Measurements from ENCODE around the gene RNF6.
"Not testable (repeated sequence)": the region's sequence is repeated elsewhere in the genome, so short reads cannot be mapped to it uniquely, and the experiment has no call there.

The RNF6 gene

DNA sequence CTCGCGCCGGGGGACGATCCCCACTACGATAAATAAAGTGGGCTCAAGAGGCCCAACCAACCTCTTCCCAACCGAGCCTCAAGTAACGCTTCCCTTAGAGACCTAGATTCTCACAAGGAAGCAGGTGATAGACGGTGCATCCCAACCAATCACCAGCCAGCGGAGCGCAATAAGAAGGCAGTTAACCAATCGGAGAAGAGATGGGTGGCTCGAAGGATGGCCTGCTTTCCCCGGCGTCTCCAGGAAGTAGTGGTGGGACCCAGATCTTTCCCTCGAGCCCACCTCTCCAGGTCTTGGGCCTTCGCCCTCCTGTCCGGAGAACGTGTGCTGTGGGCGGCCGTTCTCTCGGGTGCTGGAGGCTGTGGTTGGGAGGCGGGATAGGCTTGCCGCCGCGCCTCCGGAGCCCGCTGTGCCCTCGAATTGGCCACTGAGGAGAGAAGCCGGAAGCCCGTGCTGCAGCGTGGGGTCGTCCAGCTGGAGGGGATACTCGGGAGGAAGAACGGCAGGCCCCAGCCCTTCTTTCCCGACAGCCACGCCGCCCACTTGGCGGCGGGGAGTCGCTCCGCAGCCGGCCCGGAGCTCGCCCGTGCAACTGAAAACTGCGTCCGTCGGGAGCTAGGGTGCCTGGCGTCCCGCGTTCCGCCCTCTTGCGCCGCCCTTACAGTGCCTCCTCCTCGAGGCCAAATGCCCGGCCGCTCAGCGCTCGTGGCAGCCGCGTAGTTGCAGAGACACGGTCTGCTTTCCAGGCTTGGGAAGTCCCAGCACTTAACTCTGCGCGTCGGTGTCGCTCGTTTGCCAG lies at the start of gene RNF6:
Gene RNF6 (minus strand): TSS at position 594 of the 799 bp plus-strand sequence. CDS start 2,665 bp downstream, outside the sequence.
- peak; percentile 75 to 80 for DNase-seq (ENCODE audit: low read depth in 2 of 2)

DNA sequence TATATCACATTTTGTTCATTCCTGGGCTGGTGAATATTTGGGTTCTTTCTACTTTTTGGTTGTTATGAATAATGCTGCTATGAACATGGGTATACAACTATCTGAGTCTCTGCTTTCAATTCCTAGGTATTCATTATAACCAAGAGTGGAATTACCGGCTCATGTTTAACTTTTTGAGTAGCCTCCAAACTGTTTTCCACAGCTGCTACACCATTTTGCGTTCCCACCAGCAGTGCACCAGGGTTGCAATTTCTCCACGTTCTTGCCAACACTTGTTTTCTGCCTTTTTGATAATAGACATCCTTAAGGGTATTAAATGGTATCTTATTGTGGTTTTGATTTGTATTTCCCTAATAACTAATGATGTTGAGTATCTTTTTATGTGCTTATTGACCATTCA lies 48.6 kb upstream of the RNF6 start:
- no peak for DNase-seq (ENCODE audit: low read depth in 2 of 2)

DNA sequence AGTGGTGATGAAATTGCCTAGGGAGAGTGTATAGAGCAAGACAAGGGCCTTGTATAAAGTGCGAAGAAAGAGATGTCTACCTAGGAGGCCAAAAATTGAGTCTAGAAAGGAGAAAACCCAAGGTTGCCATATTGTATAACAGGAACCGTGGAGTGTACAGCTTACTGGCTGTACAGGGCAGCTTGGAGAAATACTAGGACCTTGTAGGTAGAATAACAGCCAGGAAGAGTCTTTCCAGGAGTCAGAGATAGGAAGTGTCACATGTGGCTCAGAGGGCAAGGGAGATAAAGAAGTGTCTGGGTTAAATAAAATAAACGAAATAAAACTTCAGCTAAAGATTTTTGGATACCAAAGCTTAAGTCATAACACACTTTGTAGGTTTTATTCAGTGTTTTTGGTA lies 44.2 kb upstream of the RNF6 start:
- no peak for DNase-seq (ENCODE audit: low read depth in 2 of 2)

DNA sequence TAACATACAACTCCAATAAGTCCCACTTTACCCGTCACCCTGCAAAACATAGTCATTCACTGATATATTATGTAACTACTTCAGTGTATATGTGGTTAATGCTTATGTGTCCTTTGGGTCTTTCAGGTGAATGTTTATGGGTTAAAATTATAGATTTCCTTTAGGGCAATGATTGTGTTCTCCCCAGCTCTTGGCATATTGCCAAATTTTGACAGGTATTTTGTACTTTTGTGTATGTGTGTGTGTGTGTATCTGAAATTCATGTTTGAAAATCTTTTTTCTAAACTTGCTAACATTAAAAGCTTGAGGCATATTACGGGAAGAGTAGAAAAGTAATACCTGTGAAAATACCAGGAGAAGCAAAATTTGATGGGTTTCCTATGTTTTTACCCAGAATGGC lies 40.0 kb upstream of the RNF6 start:
- no peak for DNase-seq (ENCODE audit: low read depth in 2 of 2)

DNA sequence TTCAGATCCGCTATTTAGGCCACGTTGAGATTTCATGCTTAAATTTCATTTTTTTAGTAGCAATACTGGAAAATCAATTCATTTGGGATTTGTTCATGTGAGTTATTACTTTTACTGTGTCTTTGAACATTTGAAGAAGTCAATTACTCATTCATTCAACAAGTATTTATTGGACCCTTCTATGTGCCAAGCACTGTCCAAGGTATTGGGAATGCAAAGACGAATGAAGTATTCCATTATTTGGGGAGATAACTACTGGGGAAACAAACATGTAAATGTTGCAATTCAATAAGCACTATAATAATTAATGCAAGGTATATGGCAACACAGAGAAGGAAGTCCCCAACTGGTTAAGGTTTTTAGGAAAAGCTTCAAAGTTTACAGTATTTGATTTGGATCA lies 37.5 kb upstream of the RNF6 start:
- no peak for DNase-seq (ENCODE audit: low read depth in 2 of 2)

DNA sequence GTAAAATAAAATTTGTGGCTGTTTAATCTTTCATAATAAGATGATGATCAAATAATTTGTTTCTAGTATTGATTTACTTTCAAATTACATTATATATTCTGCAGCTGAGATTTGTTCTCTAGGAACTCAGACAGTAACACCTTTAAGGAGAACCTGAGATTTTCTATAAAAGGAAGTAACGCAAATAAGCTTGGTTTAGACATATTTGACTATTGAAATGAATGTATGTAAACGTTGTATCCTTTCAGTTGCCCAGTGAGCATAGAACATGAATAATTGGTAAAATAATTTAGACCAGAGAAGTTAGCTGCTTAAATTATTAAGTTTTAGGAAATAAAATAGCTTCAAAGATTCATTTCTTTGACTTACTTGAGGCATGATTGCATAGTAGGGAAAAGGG lies 34.9 kb upstream of the RNF6 start:
- DNase-seq (ENCODE audit: low read depth in 2 of 2) = no peak

DNA sequence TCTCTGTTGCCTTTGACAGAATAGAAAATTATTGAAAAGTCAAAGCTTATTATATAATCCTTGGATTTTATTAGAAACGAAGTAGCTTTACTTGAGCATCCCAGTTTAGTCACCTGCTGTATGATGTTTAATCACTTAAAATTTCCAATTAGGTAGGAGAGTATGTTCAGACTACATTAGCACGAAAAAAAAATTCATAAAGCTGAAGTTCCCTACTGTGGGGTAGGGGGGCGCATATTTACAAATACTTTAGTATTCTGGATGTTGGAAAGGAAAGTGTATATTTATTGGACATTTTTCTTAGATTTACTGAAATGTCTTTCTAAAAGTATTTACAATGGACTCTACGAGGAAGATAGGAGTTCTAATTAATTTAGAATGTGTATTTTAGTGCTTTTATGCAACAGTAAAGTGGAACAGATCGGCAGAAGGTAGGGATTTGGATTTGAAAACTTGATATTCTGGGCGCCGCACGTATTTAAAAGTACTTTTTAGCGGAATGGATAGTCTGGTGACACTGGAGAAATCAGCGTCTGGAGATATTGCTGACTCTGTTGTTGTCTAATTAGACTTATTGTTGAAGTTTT lies 33.7 kb upstream of the RNF6 start:
- no peak for DNase-seq (ENCODE audit: low read depth in 2 of 2)

DNA sequence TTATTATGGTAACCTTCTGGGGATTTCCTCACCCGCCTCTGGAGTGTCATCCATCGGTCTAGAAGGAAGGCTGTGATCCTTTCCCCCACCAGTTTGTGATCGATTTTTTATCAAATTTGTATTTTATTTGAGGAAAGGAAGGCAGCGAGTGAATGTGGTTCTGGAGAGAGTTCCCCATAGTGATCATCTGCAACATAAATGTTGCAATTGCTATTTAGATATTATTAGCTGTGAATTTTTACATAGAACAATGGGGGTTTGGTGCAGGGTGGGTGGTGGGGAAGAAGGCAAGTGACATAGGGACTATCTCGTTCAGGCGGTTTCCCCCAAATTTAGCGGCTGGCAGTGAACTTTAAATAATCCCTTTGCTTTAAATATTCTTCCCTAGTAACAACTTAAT lies 33.0 kb upstream of the RNF6 start:
- no peak for DNase-seq (ENCODE audit: low read depth in 2 of 2)

DNA sequence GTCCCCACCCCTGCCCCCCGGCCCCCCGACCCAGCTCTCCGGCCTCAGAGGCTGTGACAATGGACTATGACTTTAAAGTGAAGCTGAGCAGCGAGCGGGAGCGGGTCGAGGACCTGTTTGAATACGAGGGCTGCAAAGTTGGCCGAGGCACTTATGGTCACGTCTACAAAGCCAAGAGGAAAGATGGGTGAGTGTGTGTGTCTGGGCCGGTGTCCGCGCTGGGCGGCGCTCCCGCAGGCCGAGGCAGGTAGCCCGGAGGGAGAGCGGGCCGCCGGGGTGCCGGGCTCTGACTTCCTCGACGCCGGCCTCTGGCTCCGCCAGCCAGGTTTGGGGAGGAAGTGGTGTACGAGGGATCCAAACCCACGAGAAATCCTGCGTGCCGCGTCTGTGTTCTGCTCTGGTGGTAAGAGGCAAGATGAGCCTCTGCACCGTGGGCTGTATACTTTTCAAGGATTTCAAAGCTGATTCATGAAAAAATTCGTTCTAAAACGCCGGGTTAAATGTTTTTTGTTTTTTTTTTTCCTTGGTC lies 32.5 kb upstream of the RNF6 start:
- DNase-seq (ENCODE audit: low read depth in 2 of 2) = peak; percentile 26 to 38

DNA sequence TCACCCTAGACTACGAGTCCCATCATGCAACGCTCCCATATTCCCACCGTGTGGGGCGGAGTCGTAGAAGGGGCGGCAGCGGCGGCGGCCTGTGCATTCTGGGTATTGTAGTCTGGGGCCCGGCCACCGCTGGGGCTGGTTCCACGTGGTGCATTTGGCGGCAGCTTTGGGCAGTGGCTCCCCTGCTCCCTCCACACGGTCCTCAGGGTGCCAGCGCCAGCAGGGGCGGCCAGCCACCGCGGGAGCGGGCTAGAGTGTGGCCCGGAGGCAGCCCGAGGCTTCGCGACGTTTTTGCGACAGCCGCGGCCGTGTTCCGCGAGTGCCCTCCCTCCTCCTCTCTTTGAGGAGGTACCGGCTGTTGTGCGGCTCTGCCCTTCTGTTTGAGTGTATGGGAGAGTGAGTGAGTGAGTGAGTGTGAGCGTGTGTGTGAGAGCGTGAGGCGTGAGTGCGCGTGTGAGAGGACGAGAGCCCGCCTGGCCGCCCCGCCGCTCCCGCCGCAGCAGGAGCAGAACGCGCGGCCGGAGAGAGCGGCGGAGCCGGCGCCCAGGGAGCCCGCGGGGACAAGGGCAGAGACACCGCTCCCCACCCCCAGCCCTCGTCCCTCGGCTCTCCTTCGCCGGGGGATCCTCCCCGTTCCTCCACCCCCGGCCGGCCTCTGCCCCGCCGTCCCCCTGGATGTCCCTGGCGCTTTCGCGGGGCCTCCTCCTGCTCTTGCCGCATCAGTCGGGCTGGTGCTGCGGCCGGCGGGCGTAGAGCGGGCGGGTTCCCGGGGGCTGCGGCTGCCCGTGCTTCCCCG lies 31.9 kb upstream of the RNF6 start, which contains the start of gene CDK8:
Gene CDK8 (plus strand): TSS at position 343 of the 796 bp plus-strand sequence. CDS start 513 bp downstream, outside the sequence.
- DNase-seq (ENCODE audit: low read depth in 2 of 2) = peak; percentile 77 to 85

DNA sequence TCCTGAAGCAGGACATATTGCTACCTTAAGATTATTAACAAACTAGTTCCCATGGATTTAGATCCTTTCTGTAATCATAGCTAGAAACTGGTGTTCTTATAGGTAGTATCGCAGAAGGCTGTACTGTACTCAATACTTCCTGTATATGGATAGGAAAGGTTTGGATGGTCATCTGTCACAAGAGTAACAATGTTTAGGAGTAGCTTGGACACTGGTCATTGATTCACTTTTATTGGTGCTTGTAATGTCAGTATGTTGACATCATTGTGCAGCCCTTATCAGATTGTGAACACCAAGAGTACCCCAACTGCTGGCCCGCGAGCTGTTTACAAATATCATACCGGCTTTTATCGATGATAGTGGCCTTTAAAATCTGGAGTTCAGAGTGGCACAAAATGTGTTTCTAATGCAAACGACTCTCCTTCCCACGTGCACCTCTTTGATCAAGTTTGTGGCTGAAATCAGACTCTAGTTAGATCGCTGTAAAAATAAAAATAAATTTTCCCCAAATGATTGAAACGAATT lies 31.2 kb upstream of the RNF6 start:
- no peak for DNase-seq (ENCODE audit: low read depth in 2 of 2)

DNA sequence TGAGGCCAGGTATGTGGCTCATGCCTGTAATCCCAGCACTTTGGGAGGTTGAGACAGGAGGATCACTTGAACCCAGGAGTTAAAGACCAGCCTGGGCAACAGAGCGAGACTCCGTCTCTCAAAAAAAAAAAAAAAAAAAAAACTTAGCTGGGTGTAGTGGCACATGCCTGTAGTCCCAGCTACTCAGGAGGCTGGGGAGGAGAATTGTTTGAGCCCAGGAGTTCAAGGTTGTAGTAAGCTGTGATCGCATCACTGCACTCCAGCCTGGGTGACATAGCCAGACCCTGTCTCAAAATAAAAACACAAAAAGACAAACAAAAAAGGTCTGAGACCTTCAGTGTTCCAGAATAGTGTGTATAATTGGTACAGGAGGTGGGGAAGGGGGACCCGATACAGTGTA lies 29.9 kb upstream of the RNF6 start:
- not testable (repeated sequence) for DNase-seq (ENCODE audit: low read depth in 2 of 2)

DNA sequence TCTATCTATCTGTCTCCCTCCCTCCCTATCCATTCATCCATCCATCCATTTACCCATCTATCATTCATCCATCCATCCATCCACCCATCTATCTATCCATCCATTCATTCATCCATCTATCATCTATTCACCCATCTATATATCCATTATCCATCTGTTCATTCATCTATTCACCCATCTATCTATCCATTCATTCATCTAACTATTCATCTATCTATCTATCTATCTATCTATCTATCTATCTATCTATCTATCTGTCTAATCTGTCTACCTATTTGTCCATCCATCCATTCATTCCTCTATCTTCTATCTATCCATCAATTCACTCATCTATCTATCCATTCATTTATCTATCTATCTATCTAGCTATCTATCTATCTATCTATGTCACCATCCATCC lies 27.4 kb upstream of the RNF6 start:
- DNase-seq (ENCODE audit: low read depth in 2 of 2) = no peak

DNA sequence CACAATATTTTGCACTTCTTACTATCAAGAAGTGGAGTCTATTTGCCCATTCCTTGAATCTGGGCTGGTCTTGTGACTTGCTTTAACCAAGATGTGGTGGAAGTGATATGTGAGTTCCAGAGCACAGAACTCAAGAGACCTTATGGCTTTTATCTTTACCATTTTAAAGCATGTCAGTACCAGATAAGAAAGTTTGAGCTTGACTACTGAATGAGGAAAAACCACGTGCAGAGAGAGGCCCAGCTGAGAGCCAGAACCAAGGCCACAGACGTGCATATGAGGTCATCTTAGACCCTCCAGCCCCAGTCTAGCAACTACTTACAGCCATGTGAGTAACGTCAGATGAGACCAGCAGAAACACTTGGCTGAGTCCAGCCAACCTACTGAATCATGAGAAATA lies 25.5 kb upstream of the RNF6 start:
- no peak for DNase-seq (ENCODE audit: low read depth in 2 of 2)

DNA sequence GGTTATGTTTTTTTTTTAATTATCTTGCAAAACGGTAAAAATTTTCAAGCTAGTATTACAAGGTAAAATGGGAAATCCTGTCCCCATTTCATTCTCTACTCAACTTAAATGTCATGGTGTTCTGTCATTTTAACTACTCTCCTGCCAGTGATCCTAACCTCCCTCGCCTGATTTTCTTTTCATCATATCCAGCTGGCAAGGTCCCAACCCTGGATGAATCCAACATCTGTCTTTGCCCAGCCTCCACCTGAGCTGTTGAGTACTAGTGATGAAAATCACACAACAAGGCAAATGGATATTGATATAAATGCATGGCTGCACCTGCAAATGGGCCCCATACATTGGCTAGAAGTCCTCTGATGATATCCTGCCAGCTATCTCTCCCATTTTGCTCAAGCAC lies 24.9 kb upstream of the RNF6 start:
- no peak for DNase-seq (ENCODE audit: low read depth in 2 of 2)

DNA sequence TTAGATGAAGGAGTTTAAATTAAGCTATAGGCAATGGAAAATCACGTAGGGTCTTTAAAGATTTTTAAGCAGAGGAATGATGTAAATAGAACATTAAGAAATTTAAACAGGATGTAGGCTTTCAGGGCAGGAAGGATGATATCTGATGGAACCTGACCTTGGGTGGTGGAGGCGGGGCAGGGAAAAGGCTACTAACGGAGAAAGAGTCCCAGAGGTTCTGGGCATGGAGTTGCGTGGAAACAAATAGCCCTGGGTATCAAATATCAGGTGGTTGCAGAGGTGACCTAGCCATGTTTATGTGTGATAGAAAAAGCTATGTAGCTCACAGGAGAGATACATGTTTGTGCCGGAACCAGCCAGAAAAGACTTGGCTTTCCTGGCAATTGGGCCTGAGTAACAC lies 24.0 kb upstream of the RNF6 start:
- no peak for DNase-seq (ENCODE audit: low read depth in 2 of 2)

DNA sequence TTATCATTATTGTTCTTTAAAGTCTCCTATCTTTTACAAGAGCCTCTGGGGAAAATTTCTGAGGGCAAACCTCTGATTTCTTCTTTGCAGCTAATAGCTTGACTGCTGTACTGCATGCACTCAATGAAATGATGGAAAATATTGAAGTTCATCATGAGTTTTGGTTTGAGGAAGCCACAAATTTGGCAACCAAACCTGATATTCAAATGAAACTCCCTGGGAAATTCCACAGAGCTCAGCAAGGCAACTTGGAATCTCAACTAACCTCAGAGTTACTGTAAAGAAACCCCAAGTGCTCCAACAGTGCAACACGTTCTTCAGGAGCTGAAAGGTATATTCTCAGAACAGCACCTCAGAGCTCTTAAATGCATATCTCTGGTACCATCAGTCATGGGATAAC lies 14.2 kb upstream of the RNF6 start:
- no peak for DNase-seq (ENCODE audit: low read depth in 2 of 2)

DNA sequence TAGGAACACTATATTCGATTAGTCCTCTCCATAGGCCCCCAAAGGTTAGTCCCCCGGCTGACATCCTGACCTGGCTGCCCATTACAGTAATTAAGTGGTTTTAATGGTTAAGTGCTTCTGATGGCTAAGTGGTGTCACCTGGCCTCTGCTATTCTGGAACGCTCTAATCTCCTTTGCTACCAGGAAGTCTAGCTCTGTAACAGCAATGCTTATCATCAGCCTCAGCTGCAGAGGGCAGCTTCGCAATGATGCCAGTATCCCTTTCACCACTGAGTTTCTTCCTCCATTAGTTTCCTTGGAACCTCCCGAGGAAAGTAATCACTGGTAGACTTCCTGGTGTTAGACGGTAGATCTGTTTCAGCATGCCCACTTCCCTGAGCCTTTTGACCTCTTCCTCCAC lies 8.6 kb upstream of the RNF6 start:
- DNase-seq (ENCODE audit: low read depth in 2 of 2) = no peak

DNA sequence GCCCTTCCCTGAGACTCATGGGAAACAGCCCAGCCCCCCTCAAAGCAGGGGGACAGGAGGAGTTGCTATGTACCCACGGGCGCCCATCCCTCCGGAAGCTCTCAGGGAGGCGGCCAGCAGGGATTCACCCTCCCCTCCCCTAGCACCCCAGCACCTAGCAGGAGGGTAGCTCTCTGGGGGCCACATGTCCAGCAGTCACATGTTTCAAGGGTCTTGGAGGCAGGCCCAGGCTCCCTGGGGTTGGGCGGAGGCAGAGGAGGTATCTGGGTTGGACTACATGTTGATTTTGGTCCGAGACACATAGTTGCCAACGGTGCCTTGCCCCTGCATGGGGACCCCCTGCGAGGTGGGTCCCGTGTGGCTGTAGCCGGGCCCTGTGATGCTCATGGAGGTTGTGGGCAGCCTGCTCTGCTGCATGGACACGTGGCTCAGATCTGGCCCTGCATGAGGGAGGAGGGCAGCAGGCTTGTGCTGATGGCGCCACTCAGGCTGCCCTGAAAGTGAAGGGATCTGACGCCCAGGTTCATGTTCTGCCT lies 7.0 kb upstream of the RNF6 start:
- no peak for DNase-seq (ENCODE audit: low read depth in 2 of 2)

DNA sequence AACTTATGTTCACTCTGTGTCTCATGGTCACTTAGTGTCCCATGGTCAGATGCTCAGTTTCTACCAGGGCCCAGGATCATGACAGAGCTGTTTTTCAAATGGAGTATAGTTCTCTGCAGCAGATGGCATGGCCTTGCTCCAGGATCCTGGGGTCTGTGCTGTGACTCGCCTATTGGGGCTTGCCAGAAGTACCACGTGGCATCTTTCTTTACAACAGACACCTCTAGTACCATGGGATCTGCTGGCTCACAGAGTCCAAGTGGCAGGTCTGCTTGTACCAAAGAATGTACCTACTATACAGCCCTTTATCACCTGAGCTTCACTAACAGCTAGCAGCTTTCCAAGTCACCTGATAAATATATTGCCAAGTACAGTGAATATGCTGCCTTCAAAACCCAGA lies 6.0 kb upstream of the RNF6 start:
- no peak for DNase-seq (ENCODE audit: low read depth in 2 of 2)

DNA sequence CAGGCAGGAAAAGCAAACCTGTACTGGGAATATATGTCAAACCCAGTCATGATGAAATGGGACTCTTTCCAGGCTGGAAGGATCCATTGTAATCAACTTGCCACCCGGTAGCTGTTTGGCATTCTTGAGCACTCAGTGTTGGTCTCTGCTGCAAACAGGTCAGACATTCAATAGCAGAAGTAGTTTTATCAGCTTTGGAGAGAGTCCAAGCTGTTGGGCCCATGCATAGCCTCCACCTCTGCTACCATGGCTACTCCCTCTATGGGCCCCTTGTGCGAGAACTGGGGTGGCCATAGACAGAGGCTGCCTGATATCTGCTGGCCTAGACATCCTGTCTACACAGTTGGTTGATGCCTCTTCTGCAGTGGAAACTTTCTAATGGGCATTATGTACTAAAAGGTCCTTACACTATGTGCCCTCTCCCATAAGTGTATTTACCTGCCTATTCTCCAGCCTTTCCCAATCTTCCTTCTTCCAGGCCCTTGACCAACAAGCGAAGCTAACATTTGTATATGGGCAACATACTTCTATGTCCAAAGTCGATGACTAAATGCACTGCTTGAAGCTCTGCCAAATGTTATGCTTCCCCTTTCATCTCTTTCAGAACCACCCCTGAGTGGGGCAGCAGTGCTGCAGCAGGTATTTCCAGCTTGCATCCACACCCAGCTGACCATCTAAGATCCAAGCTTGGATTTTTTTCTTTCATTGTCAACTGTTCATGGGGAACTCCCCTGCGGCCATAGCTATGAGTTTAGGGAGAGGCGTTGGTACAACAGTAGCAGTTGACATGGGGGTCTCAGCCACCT lies 5.3 kb upstream of the RNF6 start:
- no peak for DNase-seq (ENCODE audit: low read depth in 2 of 2)

Data from stimulated activated CD4-positive, alpha-beta T cell treated with anti-CD3 and anti-CD28 coated beads, Interleukin-4, amount 100 ng/mL, for 48 hours (primary cell).